Testis (tissue), 2 donors: ENCODE measurements around the gene PEPD.

Experiments
- POLR2A ChIP-seq: fragments of 450-650 bp; IDR thresholded peaks from one replicate; pipeline ENCODE4 v1.6.1; 2017; ENCODE audit warnings: antibody characterized with exemption, mild to moderate bottlenecking, moderate library complexity
- TF ChIP-seq, protein P1 (sequence below), 3 experiments: fragments of 450-650 bp in 2 of 3; fragments of 200-600 bp in 1 of 3; sonication (generic) in 1 of 3; IDR thresholded peaks; one replicate each; pipeline ENCODE4 v1.5.1; 2016 to 2019; ENCODE audit warnings: antibody characterized with exemption in 3 of 3, mild to moderate bottlenecking in 2 of 3, moderate library complexity in 1 of 3

GRCh38 chr19:33535226-33535625 is 13.6 kb upstream of the PEPD start:
- TF ChIP-seq, protein P1, sequence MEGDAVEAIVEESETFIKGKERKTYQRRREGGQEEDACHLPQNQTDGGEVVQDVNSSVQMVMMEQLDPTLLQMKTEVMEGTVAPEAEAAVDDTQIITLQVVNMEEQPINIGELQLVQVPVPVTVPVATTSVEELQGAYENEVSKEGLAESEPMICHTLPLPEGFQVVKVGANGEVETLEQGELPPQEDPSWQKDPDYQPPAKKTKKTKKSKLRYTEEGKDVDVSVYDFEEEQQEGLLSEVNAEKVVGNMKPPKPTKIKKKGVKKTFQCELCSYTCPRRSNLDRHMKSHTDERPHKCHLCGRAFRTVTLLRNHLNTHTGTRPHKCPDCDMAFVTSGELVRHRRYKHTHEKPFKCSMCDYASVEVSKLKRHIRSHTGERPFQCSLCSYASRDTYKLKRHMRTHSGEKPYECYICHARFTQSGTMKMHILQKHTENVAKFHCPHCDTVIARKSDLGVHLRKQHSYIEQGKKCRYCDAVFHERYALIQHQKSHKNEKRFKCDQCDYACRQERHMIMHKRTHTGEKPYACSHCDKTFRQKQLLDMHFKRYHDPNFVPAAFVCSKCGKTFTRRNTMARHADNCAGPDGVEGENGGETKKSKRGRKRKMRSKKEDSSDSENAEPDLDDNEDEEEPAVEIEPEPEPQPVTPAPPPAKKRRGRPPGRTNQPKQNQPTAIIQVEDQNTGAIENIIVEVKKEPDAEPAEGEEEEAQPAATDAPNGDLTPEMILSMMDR (IDR thresholded peaks at IDR 0.05): no peak
- no peak for TF ChIP-seq POLR2A
